Testis (tissue), 2 donors: ENCODE measurements around the gene TMEM169.

Source experiments
- CTCF ChIP-seq, 3 experiments: fragments of 450-650 bp in 2 of 3; fragments of 200-600 bp in 1 of 3; sonication (generic) in 1 of 3; IDR thresholded peaks; one replicate each; pipeline ENCODE4 v1.5.1; 2016 to 2019; ENCODE audit warnings: antibody characterized with exemption in 3 of 3, mild to moderate bottlenecking in 2 of 3, moderate library complexity in 1 of 3
- POLR2A ChIP-seq: fragments of 450-650 bp; IDR thresholded peaks from one replicate; pipeline ENCODE4 v1.6.1; 2017; ENCODE audit warnings: antibody characterized with exemption, mild to moderate bottlenecking, moderate library complexity

- no peak for TF ChIP-seq POLR2A
- no peak for TF ChIP-seq CTCF (IDR thresholded peaks at IDR 0.05)
Observed at GRCh38 chr2:216119146-216119545, 37.4 kb downstream of the TMEM169 start.
